ENCODE data around the gene EIF3A.
"Not testable (repeated sequence)": the region's sequence is repeated elsewhere in the genome, so short reads cannot be mapped to it uniquely, and the experiment has no call there.

Gene EIF3A

GRCh38 chr10:119042169-119042568, 38.4 kb downstream of the EIF3A start:
- DNase-seq: no peak

- DNase-seq: no peak
Measured at GRCh38 chr10:119041326-119041725, 39.3 kb downstream of the EIF3A start.

GRCh38 chr10:119039161-119039560, 41.5 kb downstream of the EIF3A start:
- DNase-seq: no peak

- DNase-seq: no peak
Measured at GRCh38 chr10:119031496-119032059, 49.0 kb downstream of the EIF3A start.

- peak; percentile 49 to 63 for DNase-seq
Measured at GRCh38 chr10:119030421-119031250, 50.0 kb downstream of the EIF3A start.

- peak in 1 of 2 experiments; percentile 64 for DNase-seq
Measured at GRCh38 chr10:119029613-119030420, 50.8 kb downstream of the EIF3A start, which contains the start of gene NANOS1. TSS of gene NANOS1 (plus strand) at chr10:119029714. CDS start at chr10:119029802, 88 bp downstream.

- DNase-seq: peak; percentile 88
Measured at GRCh38 chr10:119028900-119029612, 51.6 kb downstream of the EIF3A start.

GRCh38 chr10:119028445-119028899, 52.1 kb downstream of the EIF3A start:
- DNase-seq: not testable (repeated sequence)

GRCh38 chr10:119026301-119027110, 54.1 kb downstream of the EIF3A start:
- no peak for DNase-seq

- DNase-seq: peak; percentile 51 to 58
Measured at GRCh38 chr10:119025776-119026175, 54.8 kb downstream of the EIF3A start.

GRCh38 chr10:119025336-119025735, 55.3 kb downstream of the EIF3A start:
- peak; percentile 19 to 20 for DNase-seq

- no peak for DNase-seq
Measured at GRCh38 chr10:119024882-119025281, 55.7 kb downstream of the EIF3A start.

GRCh38 chr10:119023553-119023868, 57.1 kb downstream of the EIF3A start:
- no peak for DNase-seq

- no peak for DNase-seq
Measured at GRCh38 chr10:119022846-119023552, 57.6 kb downstream of the EIF3A start.

- DNase-seq: no peak
Measured at GRCh38 chr10:119020627-119020946, 60.0 kb downstream of the EIF3A start.

GRCh38 chr10:119007211-119007574, 73.4 kb downstream of the EIF3A start:
- no peak for DNase-seq

GRCh38 chr10:119006451-119007210, 74.0 kb downstream of the EIF3A start:
- peak in 1 of 2 experiments; percentile 21 for DNase-seq

- no peak for DNase-seq
Measured at GRCh38 chr10:119005362-119006043, 75.1 kb downstream of the EIF3A start.

- DNase-seq: no peak
Measured at GRCh38 chr10:119003572-119004289, 76.9 kb downstream of the EIF3A start.

All from SHP77 (cell line).